Measurements from ENCODE around the gene FANCD2. TPM values are rescaled to one million over a fixed set of nuclear protein-coding genes. Genes with fewer than 3 reads are reported as not detected.
"Not testable (repeated sequence)": the region's sequence is repeated elsewhere in the genome, so short reads cannot be mapped to it uniquely, and the experiment has no call there.

FANCD2 gene
- total RNA-seq, 2 experiments from 2014 or later = 66.9 to 71.5 TPM

DNA sequence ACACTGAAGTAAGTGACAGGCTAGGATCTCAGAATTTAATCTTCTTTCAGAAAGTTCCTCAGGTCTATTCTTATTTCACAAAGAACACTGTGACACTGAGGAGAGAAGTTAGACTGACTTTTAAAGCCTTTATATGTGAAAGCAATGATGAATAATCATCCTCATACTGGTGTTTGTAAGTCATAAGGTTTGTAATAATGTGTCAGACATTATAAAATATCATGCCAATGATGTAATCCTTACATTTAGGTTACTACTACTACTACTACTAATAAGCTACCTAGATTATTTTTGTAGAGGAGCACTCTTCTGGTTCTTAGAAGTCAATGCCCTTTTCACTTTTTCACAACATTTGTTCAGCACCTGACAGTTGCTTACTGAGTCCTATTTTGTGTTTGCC is 48.4 kb downstream of the FANCD2 start:
- DNase-seq = no peak
- Mint-ChIP-seq H3K4me1 (ENCODE audit: low read depth) (no peaks in the 10 kb centered on the region), H3K27ac (no peak overlapping the region), H3K27me3 (ENCODE audit: low read depth) (no peaks in the 10 kb centered on the region), H3K4me3 (no peak overlapping the region), H3K9me3 (ENCODE audit: insufficient read depth) (no peaks in the 10 kb centered on the region), H3K36me3 (ENCODE audit: low read depth) (peaks cover 37% of the 10 kb centered on the region)
- no peak for ATAC-seq
- CTCF ChIA-PET = no interaction called here
- POLR2A ChIA-PET = no interaction called here

DNA sequence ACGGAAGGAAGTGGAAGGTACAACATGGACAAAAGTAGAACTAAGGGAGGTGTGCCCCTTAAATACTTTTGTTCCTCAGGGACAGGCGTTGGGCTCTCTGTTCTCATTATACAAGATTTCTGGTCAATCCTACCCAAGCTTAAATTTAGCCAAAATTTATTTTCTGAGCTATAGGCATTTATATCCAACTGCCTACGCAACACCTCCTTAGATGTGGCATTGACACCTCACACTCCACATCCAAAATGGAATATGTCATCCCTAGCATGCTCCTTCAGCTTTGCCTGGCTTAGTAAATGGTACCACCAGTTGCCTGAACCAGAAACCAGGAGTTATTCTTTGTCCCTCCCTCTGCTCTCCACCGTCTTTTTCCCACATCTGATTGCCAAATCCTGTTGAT is 55.6 kb downstream of the FANCD2 start:
- no peak for ATAC-seq
- no peaks in the 10 kb centered on the region for H3K4me1 Mint-ChIP-seq (ENCODE audit: low read depth)
- DNase-seq = no peak
- no peak overlapping the region for H3K4me3 Mint-ChIP-seq
- H3K27ac Mint-ChIP-seq = peak overlapping the region; percentile 3
- ChIA-PET CTCF (interaction anchor here (1.2 kb wide), 1 partner anchor 13 kb away, joined by 3 read pairs; no protein-coding TSS in a partner anchor), POLR2A (no interaction called here)
- H3K27me3 Mint-ChIP-seq (ENCODE audit: low read depth) = no peaks in the 10 kb centered on the region
- H3K36me3 Mint-ChIP-seq (ENCODE audit: low read depth) = peaks cover 52% of the 10 kb centered on the region
- H3K9me3 Mint-ChIP-seq (ENCODE audit: insufficient read depth) = no peaks in the 10 kb centered on the region

DNA sequence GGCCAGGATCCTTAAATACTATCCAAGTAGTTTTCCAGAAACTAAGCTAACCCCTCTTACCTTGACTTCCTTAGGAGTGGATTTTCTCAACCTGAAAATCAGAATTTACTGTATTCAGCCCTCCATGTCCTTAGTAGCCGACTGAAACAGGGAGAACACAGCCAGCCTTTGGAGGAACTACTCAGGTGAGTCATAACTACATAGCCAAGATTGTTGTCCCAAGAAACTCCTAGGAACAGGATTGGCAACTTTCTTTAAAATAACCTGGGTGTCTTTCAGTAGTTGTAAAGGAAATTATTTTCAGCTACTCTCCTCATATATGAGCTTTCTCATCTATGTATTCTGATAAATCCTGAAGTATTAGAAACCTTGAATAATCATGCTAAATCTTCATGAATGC is 59.5 kb downstream of the FANCD2 start:
- ATAC-seq = no peak
- H3K27ac Mint-ChIP-seq = no peak overlapping the region
- DNase-seq = no peak
- no peak overlapping the region for H3K4me3 Mint-ChIP-seq
- no peaks in the 10 kb centered on the region for H3K4me1 Mint-ChIP-seq (ENCODE audit: low read depth)
- H3K36me3 Mint-ChIP-seq (ENCODE audit: low read depth) = peaks cover 55% of the 10 kb centered on the region
- H3K9me3 Mint-ChIP-seq (ENCODE audit: insufficient read depth) = no peaks in the 10 kb centered on the region
- ChIA-PET POLR2A (interaction anchor here (0.6 kb wide), 1 partner anchor 197 kb away, joined by 3 read pairs; no protein-coding TSS in a partner anchor), CTCF (interaction anchor here (1.2 to 1.4 kb wide), 2 partner anchors 178 to 200 kb away, joined by 3 to 4 read pairs; no protein-coding TSS in a partner anchor)
- no peaks in the 10 kb centered on the region for H3K27me3 Mint-ChIP-seq (ENCODE audit: low read depth)

DNA sequence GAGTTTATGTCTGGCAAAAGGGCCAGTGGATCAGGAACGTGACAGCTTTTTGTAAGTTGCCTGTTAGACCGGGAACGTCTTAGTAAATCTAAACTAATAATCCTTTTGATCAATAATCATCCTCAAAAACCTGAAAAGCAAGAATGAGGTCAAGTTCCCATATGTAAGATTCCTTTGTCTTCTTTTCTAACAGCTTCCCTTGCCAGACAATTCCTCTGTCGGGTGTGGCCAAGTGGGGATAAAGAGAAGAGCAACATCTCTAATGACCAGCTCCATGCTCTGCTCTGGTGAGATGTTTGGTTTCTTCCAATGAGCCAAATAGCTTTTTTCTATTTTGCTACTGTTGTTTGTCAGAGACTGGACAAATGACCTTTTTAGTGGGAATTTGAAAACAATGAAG is 62.0 kb downstream of the FANCD2 start:
- Mint-ChIP-seq H3K27me3 (ENCODE audit: low read depth) (no peaks in the 10 kb centered on the region), H3K27ac (no peak overlapping the region), H3K4me1 (ENCODE audit: low read depth) (no peaks in the 10 kb centered on the region), H3K36me3 (ENCODE audit: low read depth) (peaks cover 49% of the 10 kb centered on the region), H3K4me3 (no peak overlapping the region), H3K9me3 (ENCODE audit: insufficient read depth) (no peaks in the 10 kb centered on the region)
- no peak for DNase-seq
- ChIA-PET POLR2A (interaction anchor here (0.5 kb wide), 1 partner anchor 385 kb away, joined by 3 read pairs; no protein-coding TSS in a partner anchor), CTCF (interaction anchor here (1.3 kb wide), 1 partner anchor 176 kb away, joined by 4 read pairs; no protein-coding TSS in a partner anchor)
- no peak for ATAC-seq

DNA sequence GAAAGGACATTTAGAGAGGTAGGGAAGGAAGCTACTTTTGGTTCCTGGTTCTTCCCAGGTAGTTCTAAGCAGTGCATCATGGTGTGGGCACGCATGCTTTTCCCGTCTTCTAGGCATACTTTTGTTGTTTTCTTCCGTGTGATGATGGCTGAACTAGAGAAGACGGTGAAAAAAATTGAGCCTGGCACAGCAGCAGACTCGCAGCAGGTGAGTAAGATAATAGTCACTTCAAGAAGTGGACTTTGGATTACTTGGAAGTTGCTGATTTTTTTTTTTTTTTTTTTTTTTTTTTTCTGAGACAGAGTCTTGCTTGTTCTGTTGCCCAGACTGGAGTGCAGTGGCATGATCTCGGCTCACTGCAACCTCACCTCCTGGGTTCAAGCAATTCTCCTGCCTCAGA is 63.9 kb downstream of the FANCD2 start:
- no peaks in the 10 kb centered on the region for H3K9me3 Mint-ChIP-seq (ENCODE audit: insufficient read depth)
- no peaks in the 10 kb centered on the region for H3K27me3 Mint-ChIP-seq (ENCODE audit: low read depth)
- H3K36me3 Mint-ChIP-seq (ENCODE audit: low read depth) = peaks cover 51% of the 10 kb centered on the region
- CTCF ChIA-PET = no interaction called here
- DNase-seq (no peak), ATAC-seq (no peak)
- H3K4me1 Mint-ChIP-seq (ENCODE audit: low read depth) = no peaks in the 10 kb centered on the region
- no peak overlapping the region for H3K4me3 Mint-ChIP-seq
- H3K27ac Mint-ChIP-seq = no peak overlapping the region
- POLR2A ChIA-PET = no interaction called here

DNA sequence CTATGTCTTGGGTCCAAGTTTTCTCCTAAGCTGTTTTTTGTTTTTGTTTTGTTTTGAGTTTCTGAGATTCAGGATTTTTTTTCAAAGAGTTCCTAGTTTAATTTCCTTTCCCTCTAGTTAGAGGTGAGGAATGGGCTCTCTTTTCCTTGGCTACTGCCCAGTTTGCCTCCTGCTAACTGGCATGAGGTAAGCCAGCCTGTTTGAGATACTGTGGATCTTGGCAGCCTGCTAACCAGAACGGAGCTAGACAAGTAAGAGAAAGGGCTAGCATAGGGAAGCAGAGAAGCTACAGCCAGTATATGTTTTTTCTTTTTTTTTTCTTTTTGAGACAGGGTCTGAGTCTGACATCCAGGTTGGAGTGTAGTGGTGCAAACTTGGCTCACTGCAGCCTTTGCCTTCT is 64.5 kb downstream of the FANCD2 start:
- H3K4me3 Mint-ChIP-seq; DNase-seq; CTCF ChIA-PET; H3K9me3 Mint-ChIP-seq (ENCODE audit: insufficient read depth); H3K4me1 Mint-ChIP-seq (ENCODE audit: low read depth); POLR2A ChIA-PET; H3K27ac Mint-ChIP-seq; ATAC-seq; H3K27me3 Mint-ChIP-seq (ENCODE audit: low read depth): not testable (repeated sequence)
- H3K36me3 Mint-ChIP-seq (ENCODE audit: low read depth) = peaks cover 55% of the 10 kb centered on the region

DNA sequence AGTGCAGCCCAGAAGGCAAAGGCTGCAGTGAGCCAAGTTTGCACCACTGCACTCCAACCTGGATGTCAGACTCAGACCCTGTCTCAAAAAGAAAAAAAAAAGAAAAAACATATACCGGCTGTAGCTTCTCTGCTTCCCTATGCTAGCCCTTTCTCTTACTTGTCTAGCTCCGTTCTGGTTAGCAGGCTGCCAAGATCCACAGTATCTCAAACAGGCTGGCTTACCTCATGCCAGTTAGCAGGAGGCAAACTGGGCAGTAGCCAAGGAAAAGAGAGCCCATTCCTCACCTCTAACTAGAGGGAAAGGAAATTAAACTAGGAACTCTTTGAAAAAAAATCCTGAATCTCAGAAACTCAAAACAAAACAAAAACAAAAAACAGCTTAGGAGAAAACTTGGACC is 65.2 kb downstream of the FANCD2 start:
- H3K36me3 Mint-ChIP-seq (ENCODE audit: low read depth) = peaks cover 55% of the 10 kb centered on the region
- ATAC-seq; H3K4me3 Mint-ChIP-seq; H3K27ac Mint-ChIP-seq; H3K4me1 Mint-ChIP-seq (ENCODE audit: low read depth); CTCF ChIA-PET; H3K27me3 Mint-ChIP-seq (ENCODE audit: low read depth); DNase-seq; H3K9me3 Mint-ChIP-seq (ENCODE audit: insufficient read depth); POLR2A ChIA-PET: not testable (repeated sequence)

DNA sequence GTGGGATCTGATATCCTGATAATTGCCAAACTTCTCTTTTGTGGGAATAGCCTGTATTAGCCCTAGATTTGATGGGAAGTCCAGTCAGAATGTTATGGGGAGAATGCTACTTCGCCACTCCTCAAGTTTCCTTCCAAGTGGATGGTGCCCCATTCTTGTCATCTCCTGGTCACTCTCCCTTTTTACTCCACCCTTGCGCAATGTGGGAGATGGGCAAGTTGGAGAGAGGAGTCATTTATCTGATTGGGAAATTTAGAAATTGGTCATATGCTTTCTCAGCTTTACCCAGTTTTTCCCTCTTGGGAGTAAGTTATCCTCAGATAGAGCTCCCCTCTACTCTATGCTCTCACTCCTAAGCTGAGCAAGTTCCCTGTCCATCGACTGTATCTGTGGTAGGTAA is 67.4 kb downstream of the FANCD2 start:
- peaks cover 55% of the 10 kb centered on the region for H3K36me3 Mint-ChIP-seq (ENCODE audit: low read depth)
- DNase-seq (no peak), ATAC-seq (no peak)
- POLR2A ChIA-PET = no interaction called here
- no peaks in the 10 kb centered on the region for H3K4me1 Mint-ChIP-seq (ENCODE audit: low read depth)
- no peak overlapping the region for H3K4me3 Mint-ChIP-seq
- no peaks in the 10 kb centered on the region for H3K27me3 Mint-ChIP-seq (ENCODE audit: low read depth)
- H3K9me3 Mint-ChIP-seq (ENCODE audit: insufficient read depth) = no peaks in the 10 kb centered on the region
- no peak overlapping the region for H3K27ac Mint-ChIP-seq
- CTCF ChIA-PET = no interaction called here

DNA sequence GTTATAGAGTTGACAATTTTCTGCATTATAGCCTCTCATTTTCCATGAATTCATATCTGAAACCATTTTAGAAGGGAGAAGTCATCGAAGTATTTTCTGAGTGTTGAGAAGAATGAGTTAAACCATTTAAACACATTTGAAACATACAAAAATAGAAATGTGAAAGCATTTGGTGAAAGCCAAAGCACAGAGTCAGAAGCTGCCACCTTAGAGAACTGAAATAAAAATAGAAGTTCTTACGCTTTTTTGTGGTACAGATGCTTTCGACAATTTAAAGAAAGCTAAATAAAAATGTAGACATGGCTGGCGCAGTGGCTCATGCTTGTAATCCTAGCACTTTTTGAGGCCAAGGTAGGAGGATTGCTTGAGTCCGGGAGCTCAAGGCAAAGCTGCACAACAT is 72.8 kb downstream of the FANCD2 start:
- H3K27me3 Mint-ChIP-seq (ENCODE audit: low read depth) = no peaks in the 10 kb centered on the region
- ChIA-PET CTCF (no interaction called here), POLR2A (no interaction called here)
- H3K27ac Mint-ChIP-seq = no peak overlapping the region
- H3K9me3 Mint-ChIP-seq (ENCODE audit: insufficient read depth) = no peaks in the 10 kb centered on the region
- H3K36me3 Mint-ChIP-seq (ENCODE audit: low read depth) = peaks cover 44% of the 10 kb centered on the region
- DNase-seq (no peak), ATAC-seq (no peak)
- H3K4me1 Mint-ChIP-seq (ENCODE audit: low read depth) = no peaks in the 10 kb centered on the region
- H3K4me3 Mint-ChIP-seq = no peak overlapping the region

DNA sequence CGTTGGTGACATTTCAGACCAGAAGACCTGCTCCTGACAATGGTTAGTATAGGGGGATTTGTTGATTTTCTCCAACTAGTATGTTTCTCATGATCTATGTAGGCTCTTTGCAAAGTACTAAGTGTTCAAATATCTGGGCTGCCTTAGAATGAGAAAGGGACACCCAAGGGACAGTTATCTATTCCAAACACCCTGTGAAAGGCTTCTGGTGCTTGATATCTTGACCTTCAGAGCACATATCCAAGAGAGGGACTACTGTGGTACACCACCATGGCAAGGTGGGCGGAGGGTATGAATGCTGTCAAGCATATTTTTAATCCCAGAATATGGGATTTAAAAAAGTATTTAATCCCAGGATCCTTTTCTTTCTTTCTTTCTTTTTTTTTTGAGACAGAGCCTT is 80.7 kb downstream of the FANCD2 start:
- CTCF ChIA-PET = no interaction called here
- no peak for ATAC-seq
- Mint-ChIP-seq H3K36me3 (ENCODE audit: low read depth) (peaks cover 1% of the 10 kb centered on the region), H3K4me1 (ENCODE audit: low read depth) (no peaks in the 10 kb centered on the region), H3K4me3 (no peak overlapping the region), H3K27me3 (ENCODE audit: low read depth) (no peaks in the 10 kb centered on the region), H3K27ac (no peak overlapping the region), H3K9me3 (ENCODE audit: insufficient read depth) (no peaks in the 10 kb centered on the region)
- POLR2A ChIA-PET = no interaction called here
- no peak for DNase-seq

DNA sequence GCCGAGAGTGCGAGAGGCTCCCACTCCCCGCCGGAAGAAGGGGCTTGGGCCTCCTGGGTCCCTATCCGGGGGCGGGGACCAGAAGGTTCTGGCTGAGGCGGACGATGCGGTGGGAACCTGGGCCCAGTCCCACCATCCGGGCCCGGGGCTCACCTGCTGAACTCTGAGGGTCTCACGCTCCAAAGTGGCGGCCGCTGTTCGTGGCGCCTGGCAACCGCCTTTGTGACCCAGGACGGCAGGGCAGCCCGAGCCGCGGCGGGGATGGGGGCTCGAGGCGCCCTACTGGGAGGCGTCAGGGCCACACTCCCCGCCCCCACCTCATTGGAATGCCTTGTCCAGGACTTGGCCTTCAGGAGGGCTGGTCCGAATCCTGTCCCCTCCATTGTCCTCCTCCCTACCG is 81.9 kb downstream of the FANCD2 start, which contains the start of gene FANCD2OS:
FANCD2OS (minus strand) TSS at position 165 of the 400 bp plus-strand sequence. CDS start 3,481 bp downstream, outside the sequence.
- ChIA-PET POLR2A (no interaction called here), CTCF (no interaction called here)
- H3K27ac Mint-ChIP-seq = no peak within 1 kb of the TSS
- no peaks in the 10 kb centered on the region for H3K27me3 Mint-ChIP-seq (ENCODE audit: low read depth)
- DNase-seq (no peak), ATAC-seq (no peak)
- no peak within 1 kb of the TSS for H3K4me3 Mint-ChIP-seq
- H3K36me3 Mint-ChIP-seq (ENCODE audit: low read depth) = no peaks in the 10 kb centered on the region
- H3K4me1 Mint-ChIP-seq (ENCODE audit: low read depth) = no peaks in the 10 kb centered on the region
- H3K9me3 Mint-ChIP-seq (ENCODE audit: insufficient read depth) = no peaks in the 10 kb centered on the region

DNA sequence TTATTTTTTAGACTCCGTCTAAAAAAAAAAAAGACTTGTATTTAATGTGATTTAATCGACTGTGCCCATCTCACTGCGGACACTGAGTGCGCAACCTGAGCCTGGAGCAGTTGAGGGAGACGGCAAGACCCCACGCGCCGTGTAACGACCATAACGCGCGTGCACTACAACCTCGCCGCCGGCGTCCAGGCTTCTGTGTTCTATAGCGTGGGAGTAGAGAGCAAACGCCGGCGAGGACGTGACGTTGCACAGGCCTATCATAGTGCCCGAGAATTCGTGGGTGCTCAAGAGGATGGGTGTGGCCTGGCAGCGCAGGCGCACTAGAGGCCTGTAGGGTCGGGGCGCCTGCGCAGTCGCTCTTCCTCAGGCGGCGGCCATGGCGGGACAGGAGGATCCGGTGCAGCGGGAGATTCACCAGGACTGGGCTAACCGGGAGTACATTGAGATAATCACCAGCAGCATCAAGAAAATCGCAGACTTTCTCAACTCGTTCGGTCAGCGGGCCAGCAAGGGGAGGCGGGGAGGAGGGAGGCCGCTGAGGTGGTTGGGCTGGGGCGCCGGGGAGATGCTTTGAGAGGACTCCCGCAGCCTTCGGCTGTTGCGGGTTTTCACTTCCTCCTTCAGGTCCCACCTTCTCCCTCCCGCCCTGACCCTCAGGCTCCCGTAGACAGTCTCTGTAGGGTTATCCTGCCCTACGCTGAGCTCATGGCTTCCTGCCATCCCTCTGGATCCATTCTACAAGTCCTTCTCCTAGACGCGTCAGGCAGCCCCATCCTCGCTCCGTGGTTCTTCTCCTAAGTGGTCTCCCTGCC is 89.3 kb downstream of the FANCD2 start, which contains the start of gene BRK1:
BRK1 (plus strand) TSS at position 350 of the 812 bp plus-strand sequence; CDS start at position 377, 27 bp downstream.
- Mint-ChIP-seq H3K9me3 (ENCODE audit: insufficient read depth) (no peaks in the 10 kb centered on the region), H3K27ac (peak within 1 kb of the TSS; percentile 98), H3K4me1 (ENCODE audit: low read depth) (peaks cover 31% of the 10 kb centered on the region), H3K27me3 (ENCODE audit: low read depth) (no peaks in the 10 kb centered on the region), H3K36me3 (ENCODE audit: low read depth) (peaks cover 25% of the 10 kb centered on the region), H3K4me3 (peak within 1 kb of the TSS; percentile 93)
- ATAC-seq = peak; percentile 99
- POLR2A ChIA-PET = interaction anchor here (0.8 to 1.8 kb wide), 4 partner anchors 11 to 27 kb away, joined by 3 to 6 read pairs (median 4); partner anchors contain the start of gene VHL
- CTCF ChIA-PET = interaction anchor here (1.3 to 2.0 kb wide), 2 partner anchors 107 to 148 kb away, joined by 5 to 9 read pairs; no protein-coding TSS in a partner anchor
- DNase-seq = peak; percentile 97
